Measurements from ENCODE around the gene SNRNP200.

- TF ChIP-seq CTCF (conservative IDR thresholded peaks at IDR 0.05; ENCODE audit: low read length) (no peak), EZH2phosphoT487 (IDR thresholded peaks at IDR 0.05; ENCODE audit: borderline replicate concordance, low read depth, low read length) (no peak)
These were observed 40.6 kb upstream of the SNRNP200 start for GRCh38 chr2:96345868-96346462.
